ENCODE data around the gene MEGF9. TPM values are rescaled to one million over a fixed set of nuclear protein-coding genes. Genes with fewer than 3 reads are reported as not detected.

MEGF9 gene
- total RNA-seq, 1 donor from 2014 or later, result 20.6 TPM

DNA sequence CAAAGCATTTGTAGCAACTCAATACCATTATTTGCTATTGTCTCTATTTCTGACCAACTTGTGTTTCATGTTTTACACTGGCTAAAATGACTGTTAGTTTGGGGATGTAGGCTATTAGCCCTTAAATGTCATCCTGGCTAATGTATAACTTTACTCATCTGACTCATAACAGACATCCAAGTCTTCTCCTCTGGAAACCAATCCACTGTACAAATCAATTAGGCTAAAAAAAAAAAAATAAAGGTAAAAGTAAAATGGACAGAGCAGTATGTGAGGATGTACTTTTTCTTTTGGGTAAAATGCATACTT, 20.6 kb downstream of the MEGF9 start:
- Mint-ChIP-seq H3K27me3 (ENCODE audit: low read depth) (no peaks in the 10 kb centered on the region), H3K4me3 (ENCODE audit: unreplicated experiment) (peak overlapping the region; percentile 2), H3K36me3 (ENCODE audit: low read depth) (no peaks in the 10 kb centered on the region), H3K27ac (ENCODE audit: unreplicated experiment) (peak overlapping the region; percentile 78), H3K9me3 (ENCODE audit: low read depth) (no peaks in the 10 kb centered on the region), H3K4me1 (ENCODE audit: low read depth) (peaks cover 34% of the 10 kb centered on the region)
- DNase-seq (ENCODE audit: low spot score), result no peak
- TF ChIP-seq, protein P1, sequence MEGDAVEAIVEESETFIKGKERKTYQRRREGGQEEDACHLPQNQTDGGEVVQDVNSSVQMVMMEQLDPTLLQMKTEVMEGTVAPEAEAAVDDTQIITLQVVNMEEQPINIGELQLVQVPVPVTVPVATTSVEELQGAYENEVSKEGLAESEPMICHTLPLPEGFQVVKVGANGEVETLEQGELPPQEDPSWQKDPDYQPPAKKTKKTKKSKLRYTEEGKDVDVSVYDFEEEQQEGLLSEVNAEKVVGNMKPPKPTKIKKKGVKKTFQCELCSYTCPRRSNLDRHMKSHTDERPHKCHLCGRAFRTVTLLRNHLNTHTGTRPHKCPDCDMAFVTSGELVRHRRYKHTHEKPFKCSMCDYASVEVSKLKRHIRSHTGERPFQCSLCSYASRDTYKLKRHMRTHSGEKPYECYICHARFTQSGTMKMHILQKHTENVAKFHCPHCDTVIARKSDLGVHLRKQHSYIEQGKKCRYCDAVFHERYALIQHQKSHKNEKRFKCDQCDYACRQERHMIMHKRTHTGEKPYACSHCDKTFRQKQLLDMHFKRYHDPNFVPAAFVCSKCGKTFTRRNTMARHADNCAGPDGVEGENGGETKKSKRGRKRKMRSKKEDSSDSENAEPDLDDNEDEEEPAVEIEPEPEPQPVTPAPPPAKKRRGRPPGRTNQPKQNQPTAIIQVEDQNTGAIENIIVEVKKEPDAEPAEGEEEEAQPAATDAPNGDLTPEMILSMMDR (IDR thresholded peaks at IDR 0.05), result no peak

- H3K9me3 Mint-ChIP-seq (ENCODE audit: low read depth), result no peaks in the 10 kb centered on the region
- H3K36me3 Mint-ChIP-seq (ENCODE audit: low read depth), result no peaks in the 10 kb centered on the region
- H3K4me1 Mint-ChIP-seq (ENCODE audit: low read depth), result peaks cover 28% of the 10 kb centered on the region
- no peaks in the 10 kb centered on the region for H3K27me3 Mint-ChIP-seq (ENCODE audit: low read depth)
- TF ChIP-seq, protein P1 (IDR thresholded peaks at IDR 0.05), result no peak
- peak overlapping the region; percentile 91 for H3K27ac Mint-ChIP-seq (ENCODE audit: unreplicated experiment)
- H3K4me3 Mint-ChIP-seq (ENCODE audit: unreplicated experiment), result no peak overlapping the region
- DNase-seq (ENCODE audit: low spot score), result no peak
Measured at GRCh38 chr9:120692901-120693699, 21.2 kb downstream of the MEGF9 start.

DNA sequence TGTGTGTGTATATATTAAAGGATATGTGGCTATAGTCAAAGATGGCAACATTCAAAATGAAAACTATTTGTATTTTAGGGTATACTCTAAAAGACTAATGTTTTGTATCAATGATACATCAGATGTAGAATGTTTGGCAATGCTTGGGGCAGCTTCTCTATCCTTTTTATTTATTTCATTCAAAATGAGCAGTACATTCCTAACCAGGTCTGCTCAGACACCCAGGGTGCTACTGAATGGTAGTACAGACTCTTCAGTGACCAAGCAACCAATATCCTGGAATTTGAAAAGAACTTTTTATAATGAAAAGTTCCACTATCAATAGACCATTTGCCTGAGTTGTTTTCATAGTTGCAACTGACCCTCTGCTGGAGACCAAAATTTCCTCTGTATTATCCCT, 23.9 kb downstream of the MEGF9 start:
- no peaks in the 10 kb centered on the region for H3K27me3 Mint-ChIP-seq (ENCODE audit: low read depth)
- H3K4me1 Mint-ChIP-seq (ENCODE audit: low read depth), result peaks cover 15% of the 10 kb centered on the region
- H3K4me3 Mint-ChIP-seq (ENCODE audit: unreplicated experiment), result no peak overlapping the region
- TF ChIP-seq, protein P1 (IDR thresholded peaks at IDR 0.05), result no peak
- no peak for DNase-seq (ENCODE audit: low spot score)
- peak overlapping the region; percentile 15 for H3K27ac Mint-ChIP-seq (ENCODE audit: unreplicated experiment)
- H3K36me3 Mint-ChIP-seq (ENCODE audit: low read depth), result no peaks in the 10 kb centered on the region
- H3K9me3 Mint-ChIP-seq (ENCODE audit: low read depth), result no peaks in the 10 kb centered on the region

- TF ChIP-seq, protein P1 (IDR thresholded peaks at IDR 0.05), result no peak
- H3K9me3 Mint-ChIP-seq (ENCODE audit: low read depth), result no peaks in the 10 kb centered on the region
- H3K4me3 Mint-ChIP-seq (ENCODE audit: unreplicated experiment), result no peak overlapping the region
- H3K27ac Mint-ChIP-seq (ENCODE audit: unreplicated experiment), result no peak overlapping the region
- DNase-seq (ENCODE audit: low spot score), result no peak
- H3K27me3 Mint-ChIP-seq (ENCODE audit: low read depth), result no peaks in the 10 kb centered on the region
- H3K36me3 Mint-ChIP-seq (ENCODE audit: low read depth), result no peaks in the 10 kb centered on the region
- H3K4me1 Mint-ChIP-seq (ENCODE audit: low read depth), result peaks cover 20% of the 10 kb centered on the region
Measured at GRCh38 chr9:120689860-120690259, 24.4 kb downstream of the MEGF9 start.

DNA sequence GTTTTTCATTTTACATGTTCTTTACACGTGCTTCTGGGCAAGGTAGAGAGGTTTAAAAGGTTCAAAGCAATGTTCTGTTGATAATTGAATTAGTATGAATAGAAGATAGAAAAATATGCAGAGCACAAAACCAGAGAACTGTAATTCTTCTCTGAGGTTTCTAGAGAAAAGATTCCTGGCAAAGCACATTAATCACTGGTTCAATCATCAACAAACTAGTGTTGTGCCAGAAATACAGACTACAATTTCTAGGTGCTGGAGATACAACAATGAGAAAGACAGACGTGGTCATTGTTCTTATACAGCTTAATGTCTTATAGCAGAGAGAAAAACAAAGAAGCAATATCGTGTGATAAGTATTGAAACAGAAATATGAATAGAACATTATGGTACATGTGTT, 25.5 kb downstream of the MEGF9 start:
- no peaks in the 10 kb centered on the region for H3K9me3 Mint-ChIP-seq (ENCODE audit: low read depth)
- no peak overlapping the region for H3K27ac Mint-ChIP-seq (ENCODE audit: unreplicated experiment)
- no peak overlapping the region for H3K4me3 Mint-ChIP-seq (ENCODE audit: unreplicated experiment)
- no peaks in the 10 kb centered on the region for H3K27me3 Mint-ChIP-seq (ENCODE audit: low read depth)
- no peak for DNase-seq (ENCODE audit: low spot score)
- H3K36me3 Mint-ChIP-seq (ENCODE audit: low read depth), result no peaks in the 10 kb centered on the region
- H3K4me1 Mint-ChIP-seq (ENCODE audit: low read depth), result peaks cover 23% of the 10 kb centered on the region
- TF ChIP-seq, protein P1 (IDR thresholded peaks at IDR 0.05), result no peak

Measured in chondrocyte (in vitro differentiated cells).